ENCODE measurements around the gene FGF23. TPM values are rescaled to one million over a fixed set of nuclear protein-coding genes. Genes with fewer than 3 reads are reported as not detected.
A peak's percentile ranks its signal among the peaks of the same experiment; 100 is the strongest.

Gene FGF23
- total RNA-seq (2021) (not detected in 2 replicates), Bru-seq, nascent RNA (percentile 9 among the genes with signal in this experiment), BruChase-seq, experiment 1, labeled RNA remaining after a 2-hour chase (percentile 7 among the genes with signal in this experiment), BruChase-seq, experiment 2, labeled RNA remaining after a 6-hour chase (not detected)
- long read RNA-seq: 0 reads

DNA sequence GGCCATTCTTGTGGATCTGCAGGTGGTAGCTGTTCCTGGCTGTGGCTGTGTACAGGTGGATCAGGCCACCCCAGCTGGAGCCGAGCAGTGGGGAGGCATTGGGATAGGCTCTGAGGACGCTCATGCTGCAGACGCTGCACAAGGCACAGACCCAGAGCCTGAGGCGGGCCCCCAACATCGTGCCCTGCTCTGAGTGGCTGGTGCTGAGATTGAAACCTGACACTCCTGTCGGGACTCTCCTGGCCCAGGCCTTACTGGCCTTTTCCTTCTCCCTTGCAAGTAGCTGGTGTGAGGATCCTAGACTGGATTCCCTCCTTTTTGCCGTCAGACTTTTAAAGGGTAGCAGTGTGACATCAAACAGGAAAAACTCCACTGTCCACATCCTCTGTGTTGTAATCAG is at the start of gene FGF23:
FGF23 (minus strand) TSS at position 308 of the 400 bp plus-strand sequence; CDS start at position 178, 130 bp downstream.
- Histone ChIP-seq H3K4me3 (ENCODE audit: low read depth, low read length, poor library complexity, severe bottlenecking) (no peak within 1 kb of the TSS), H3K9me3 (ENCODE audit: low read depth, low read length, poor library complexity, severe bottlenecking) (no peaks in the 10 kb centered on the region), H3K27me3 (replicated peaks; ENCODE audit: insufficient read depth, low read depth, low read length, poor library complexity) (peaks cover 32% of the 10 kb centered on the region), H3K36me3 (ENCODE audit: insufficient read depth, low read length, poor library complexity, severe bottlenecking) (no peaks in the 10 kb centered on the region), H3K27ac (ENCODE audit: low read depth, low read length, poor library complexity, severe bottlenecking) (no peak within 1 kb of the TSS), H3K4me1 (ENCODE audit: insufficient read depth, low read length, poor library complexity, severe bottlenecking) (peaks cover 3% of the 10 kb centered on the region)
- peak; percentile 63 for DNase-seq (ENCODE audit: low spot score)
- no TSS peak for BruUV-seq (replicated peaks)
- TF ChIP-seq, protein P1, sequence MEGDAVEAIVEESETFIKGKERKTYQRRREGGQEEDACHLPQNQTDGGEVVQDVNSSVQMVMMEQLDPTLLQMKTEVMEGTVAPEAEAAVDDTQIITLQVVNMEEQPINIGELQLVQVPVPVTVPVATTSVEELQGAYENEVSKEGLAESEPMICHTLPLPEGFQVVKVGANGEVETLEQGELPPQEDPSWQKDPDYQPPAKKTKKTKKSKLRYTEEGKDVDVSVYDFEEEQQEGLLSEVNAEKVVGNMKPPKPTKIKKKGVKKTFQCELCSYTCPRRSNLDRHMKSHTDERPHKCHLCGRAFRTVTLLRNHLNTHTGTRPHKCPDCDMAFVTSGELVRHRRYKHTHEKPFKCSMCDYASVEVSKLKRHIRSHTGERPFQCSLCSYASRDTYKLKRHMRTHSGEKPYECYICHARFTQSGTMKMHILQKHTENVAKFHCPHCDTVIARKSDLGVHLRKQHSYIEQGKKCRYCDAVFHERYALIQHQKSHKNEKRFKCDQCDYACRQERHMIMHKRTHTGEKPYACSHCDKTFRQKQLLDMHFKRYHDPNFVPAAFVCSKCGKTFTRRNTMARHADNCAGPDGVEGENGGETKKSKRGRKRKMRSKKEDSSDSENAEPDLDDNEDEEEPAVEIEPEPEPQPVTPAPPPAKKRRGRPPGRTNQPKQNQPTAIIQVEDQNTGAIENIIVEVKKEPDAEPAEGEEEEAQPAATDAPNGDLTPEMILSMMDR (conservative IDR thresholded peaks at IDR 0.05; ENCODE audit: low read depth, low read length): no peak
- ChIA-PET POLR2A (ENCODE audit: low non-redundant PET) (no interaction called here), CTCF (no interaction called here)
- intact Hi-C loops (cut with micrococcal nuclease; ENCODE audit: unreplicated experiment): no loop called here

DNA sequence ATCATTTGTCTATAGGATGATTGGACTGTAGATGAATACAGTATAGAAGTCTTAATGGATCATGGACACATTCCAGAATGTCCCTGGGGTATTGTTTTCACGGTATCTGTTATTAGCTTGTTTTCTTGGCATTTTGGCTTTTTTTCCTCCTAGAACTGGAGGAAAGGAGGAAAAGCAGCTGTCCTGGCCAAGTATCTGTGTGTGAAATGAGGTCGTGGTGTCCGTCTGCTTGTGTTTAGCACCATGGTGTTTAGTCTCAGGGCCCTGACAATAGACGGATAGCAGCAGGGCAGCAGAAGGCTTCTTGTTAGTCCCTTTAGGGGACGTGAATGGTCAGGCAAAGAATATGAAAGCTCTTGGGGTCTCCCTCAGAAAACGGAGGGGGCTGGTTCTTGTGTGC is 44.9 kb upstream of the FGF23 start:
- POLR2A ChIA-PET (ENCODE audit: low non-redundant PET): interaction anchor here (0.6 kb wide), 1 partner anchor 100 kb away, joined by 4 read pairs; no protein-coding TSS in a partner anchor
- intact Hi-C loops (cut with micrococcal nuclease; ENCODE audit: unreplicated experiment): no loop called here
- no TSS peak for BruUV-seq (replicated peaks)

DNA sequence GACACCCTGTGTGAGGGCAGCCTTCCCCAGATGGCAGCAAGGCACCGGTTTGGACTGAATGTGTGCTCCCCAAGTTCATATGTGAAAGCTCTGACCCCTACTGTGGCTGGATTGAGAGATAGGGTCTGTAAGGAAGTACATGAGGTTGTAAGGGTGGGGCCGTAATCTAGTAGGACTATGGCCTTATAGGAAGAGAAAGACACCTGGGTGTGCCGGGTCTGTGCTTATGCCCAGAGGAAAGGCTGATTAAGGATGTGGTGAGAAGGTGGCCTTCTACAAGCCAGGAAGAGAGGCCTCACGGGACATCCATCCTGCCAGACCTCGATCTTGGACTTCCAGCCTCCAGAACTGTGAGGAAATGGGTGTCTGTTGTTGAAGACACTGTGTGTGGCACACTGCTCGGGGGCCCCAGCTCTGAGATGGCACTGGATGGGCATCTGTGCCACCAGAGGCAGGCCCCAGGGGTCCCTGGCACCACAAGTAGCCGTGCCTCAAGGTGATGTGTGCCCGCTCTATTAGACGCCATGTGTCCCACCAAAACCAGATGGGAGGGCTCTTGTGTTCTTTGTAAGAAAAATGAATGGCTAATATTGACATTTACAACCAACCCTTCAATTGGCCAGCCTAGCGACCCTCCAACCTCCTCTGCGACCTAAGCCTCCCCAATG is 44.1 kb upstream of the FGF23 start:
- TF ChIP-seq, protein P1 (conservative IDR thresholded peaks at IDR 0.05; ENCODE audit: low read depth, low read length): no peak
- no peak for TF ChIP-seq EZH2 (IDR thresholded peaks at IDR 0.05; ENCODE audit: borderline replicate concordance, low read depth, low read length, poor library complexity, severe bottlenecking)
- intact Hi-C loops (cut with micrococcal nuclease; ENCODE audit: unreplicated experiment): no loop called here
- Histone ChIP-seq H3K9me3 (ENCODE audit: low read depth, low read length, poor library complexity, severe bottlenecking) (no peaks in the 10 kb centered on the region), H3K4me3 (ENCODE audit: low read depth, low read length, poor library complexity, severe bottlenecking) (no peak overlapping the region), H3K27ac (ENCODE audit: low read depth, low read length, poor library complexity, severe bottlenecking) (no peak overlapping the region), H3K4me1 (ENCODE audit: insufficient read depth, low read length, poor library complexity, severe bottlenecking) (no peaks in the 10 kb centered on the region), H3K36me3 (ENCODE audit: insufficient read depth, low read length, poor library complexity, severe bottlenecking) (no peaks in the 10 kb centered on the region), H3K27me3 (replicated peaks; ENCODE audit: insufficient read depth, low read depth, low read length, poor library complexity) (peaks cover 3% of the 10 kb centered on the region)
- no peak for DNase-seq (ENCODE audit: low spot score)
- CTCF ChIA-PET: no interaction called here
- no TSS peak for BruUV-seq (replicated peaks)
- POLR2A ChIA-PET (ENCODE audit: low non-redundant PET): no interaction called here

More for the DNA sequence above, 44.9 kb upstream of the FGF23 start:
- no peak overlapping the region for H3K4me3 ChIP-seq (ENCODE audit: low read depth, low read length, poor library complexity, severe bottlenecking)
- no peak overlapping the region for H3K27ac ChIP-seq (ENCODE audit: low read depth, low read length, poor library complexity, severe bottlenecking)
- H3K27me3 ChIP-seq (replicated peaks; ENCODE audit: insufficient read depth, low read depth, low read length, poor library complexity): no peaks in the 10 kb centered on the region
- no peaks in the 10 kb centered on the region for H3K9me3 ChIP-seq (ENCODE audit: low read depth, low read length, poor library complexity, severe bottlenecking)
- no peaks in the 10 kb centered on the region for H3K36me3 ChIP-seq (ENCODE audit: insufficient read depth, low read length, poor library complexity, severe bottlenecking)
- CTCF ChIA-PET: no interaction called here
- no peak for DNase-seq (ENCODE audit: low spot score)
- no peak for TF ChIP-seq EZH2 (IDR thresholded peaks at IDR 0.05; ENCODE audit: borderline replicate concordance, low read depth, low read length, poor library complexity, severe bottlenecking)
- TF ChIP-seq, protein P1 (conservative IDR thresholded peaks at IDR 0.05; ENCODE audit: low read depth, low read length): no peak
- H3K4me1 ChIP-seq (ENCODE audit: insufficient read depth, low read length, poor library complexity, severe bottlenecking): no peaks in the 10 kb centered on the region

All from A673 (cell line).